ENCODE data around the gene FRMD4A.
"Not testable (repeated sequence)": the region's sequence is repeated elsewhere in the genome, so short reads cannot be mapped to it uniquely, and the experiment has no call there.

FRMD4A gene

GRCh38 chr10:14253711-14254110 lies 77.0 kb downstream of the FRMD4A start:
- Mint-ChIP-seq H3K9me3 (no peaks in the 10 kb centered on the region), H3K27ac (no peak overlapping the region), H3K4me1 (ENCODE audit: low read depth) (no peaks in the 10 kb centered on the region), H3K36me3 (ENCODE audit: low read depth) (no peaks in the 10 kb centered on the region), H3K4me3 (no peak overlapping the region), H3K27me3 (peaks cover 5% of the 10 kb centered on the region)
- intact Hi-C loops (cut with micrococcal nuclease), result no loop called here

DNA sequence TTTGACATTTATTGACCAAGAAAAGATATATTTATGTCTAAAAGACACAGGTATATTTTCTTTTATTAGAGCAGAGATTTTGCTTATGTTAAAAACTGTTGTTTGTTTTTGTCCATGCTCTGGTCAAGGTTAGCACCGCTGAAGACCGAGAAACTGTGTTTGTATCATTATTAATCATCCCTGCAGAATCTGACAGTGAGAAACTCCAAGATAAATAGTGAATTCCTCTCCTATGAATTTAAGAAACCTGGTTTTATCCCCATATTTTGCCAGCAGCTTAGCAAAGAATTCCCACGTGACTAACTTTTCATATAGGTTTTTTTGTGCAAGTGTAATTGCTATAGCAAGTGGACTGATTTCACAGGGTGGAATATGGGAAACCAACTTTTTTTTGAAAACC lies 77.6 kb downstream of the FRMD4A start:
- Mint-ChIP-seq H3K9me3 (no peaks in the 10 kb centered on the region), H3K27ac (no peak overlapping the region), H3K4me3 (no peak overlapping the region), H3K4me1 (ENCODE audit: low read depth) (no peaks in the 10 kb centered on the region), H3K36me3 (ENCODE audit: low read depth) (no peaks in the 10 kb centered on the region), H3K27me3 (peaks cover 5% of the 10 kb centered on the region)
- intact Hi-C loops (cut with micrococcal nuclease), result no loop called here

DNA sequence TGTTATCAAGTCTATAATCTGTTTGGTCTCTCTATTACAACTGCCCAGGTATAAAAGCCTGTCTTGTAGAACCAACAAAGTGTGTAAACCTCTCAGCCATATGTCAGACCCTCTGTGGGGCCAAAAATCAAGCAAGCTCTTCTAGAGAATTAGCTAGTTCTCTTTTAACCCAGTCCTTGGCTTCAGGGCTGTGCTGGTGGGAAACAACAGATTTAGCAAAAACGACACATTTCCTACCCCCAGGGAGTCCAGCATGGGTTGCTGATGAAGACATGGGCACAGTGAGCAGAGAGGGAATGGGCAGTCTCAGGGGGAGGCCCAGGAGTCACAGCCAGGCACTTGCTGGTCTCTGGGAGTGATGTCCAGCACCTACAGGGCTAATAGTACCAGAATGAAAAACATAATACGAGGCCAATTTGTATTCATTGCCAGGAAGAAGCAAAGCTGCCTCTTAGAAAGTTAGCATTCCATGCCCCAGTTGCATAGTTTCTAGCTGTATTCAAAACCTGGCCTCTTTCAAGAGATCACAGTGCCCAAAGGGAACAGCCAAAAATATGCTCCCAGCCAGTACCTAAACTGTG lies 80.1 kb downstream of the FRMD4A start:
- H3K36me3 Mint-ChIP-seq (ENCODE audit: low read depth), result no peaks in the 10 kb centered on the region
- H3K4me3 Mint-ChIP-seq, result no peak overlapping the region
- H3K4me1 Mint-ChIP-seq (ENCODE audit: low read depth), result no peaks in the 10 kb centered on the region
- intact Hi-C loops (cut with micrococcal nuclease), result no loop called here
- peaks cover 1% of the 10 kb centered on the region for H3K27me3 Mint-ChIP-seq
- H3K9me3 Mint-ChIP-seq, result no peaks in the 10 kb centered on the region
- no peak overlapping the region for H3K27ac Mint-ChIP-seq

- intact Hi-C loops (cut with micrococcal nuclease), result no loop called here
- H3K27ac Mint-ChIP-seq, result no peak overlapping the region
These were observed 83.2 kb downstream of the FRMD4A start for GRCh38 chr10:14247377-14248116.

DNA sequence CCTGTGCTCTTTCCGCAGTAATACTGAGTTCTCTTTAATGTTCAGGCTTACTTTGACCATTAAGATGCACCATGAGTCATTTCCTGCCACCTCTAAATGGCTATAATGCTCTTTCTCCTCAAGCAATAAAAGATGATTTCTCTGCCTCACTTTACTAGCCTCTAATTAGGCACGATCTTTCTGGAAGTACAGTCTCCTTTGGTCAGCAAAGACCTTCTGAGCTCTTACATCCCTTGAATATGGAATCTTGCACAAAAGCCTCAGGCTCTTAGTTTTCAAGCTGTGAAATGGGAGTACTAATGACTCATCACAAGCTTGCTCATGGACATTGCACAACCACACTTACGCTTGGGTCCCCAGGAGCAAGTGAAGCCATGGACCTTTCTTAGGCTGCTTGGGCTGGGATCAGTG lies 85.9 kb downstream of the FRMD4A start:
- no peak overlapping the region for H3K4me3 Mint-ChIP-seq
- peaks cover 14% of the 10 kb centered on the region for H3K9me3 Mint-ChIP-seq
- peaks cover 2% of the 10 kb centered on the region for H3K27me3 Mint-ChIP-seq
- no peak overlapping the region for H3K27ac Mint-ChIP-seq
- intact Hi-C loops (cut with micrococcal nuclease), result no loop called here
- H3K4me1 Mint-ChIP-seq (ENCODE audit: low read depth), result no peaks in the 10 kb centered on the region
- no peaks in the 10 kb centered on the region for H3K36me3 Mint-ChIP-seq (ENCODE audit: low read depth)

More at GRCh38 chr10:14247377-14248116, 83.2 kb downstream of the FRMD4A start:
- peaks cover 10% of the 10 kb centered on the region for H3K9me3 Mint-ChIP-seq
- no peaks in the 10 kb centered on the region for H3K27me3 Mint-ChIP-seq
- H3K4me3 Mint-ChIP-seq, result no peak overlapping the region
- no peaks in the 10 kb centered on the region for H3K4me1 Mint-ChIP-seq (ENCODE audit: low read depth)
- no peaks in the 10 kb centered on the region for H3K36me3 Mint-ChIP-seq (ENCODE audit: low read depth)

DNA sequence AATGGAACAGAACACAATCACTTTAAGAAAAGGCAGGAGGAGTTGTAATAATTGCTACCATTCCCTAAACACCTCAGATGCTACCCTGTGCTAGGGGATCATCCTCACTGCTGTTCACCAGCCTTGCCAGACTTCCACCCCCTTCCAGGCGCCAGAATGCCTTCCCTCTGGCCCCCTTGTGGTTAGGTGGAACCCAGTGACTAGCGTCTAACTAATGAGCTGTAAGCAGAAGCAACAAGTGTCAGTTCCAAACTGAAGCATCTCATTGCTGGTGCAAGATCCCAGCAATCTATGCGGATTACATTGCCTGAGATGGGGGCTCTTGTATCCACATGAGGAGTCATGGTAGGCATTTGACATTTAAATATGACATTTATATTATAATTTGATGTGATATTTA lies 86.6 kb downstream of the FRMD4A start:
- Mint-ChIP-seq H3K27me3 (peaks cover 5% of the 10 kb centered on the region), H3K4me1 (ENCODE audit: low read depth) (no peaks in the 10 kb centered on the region), H3K4me3 (no peak overlapping the region)

DNA sequence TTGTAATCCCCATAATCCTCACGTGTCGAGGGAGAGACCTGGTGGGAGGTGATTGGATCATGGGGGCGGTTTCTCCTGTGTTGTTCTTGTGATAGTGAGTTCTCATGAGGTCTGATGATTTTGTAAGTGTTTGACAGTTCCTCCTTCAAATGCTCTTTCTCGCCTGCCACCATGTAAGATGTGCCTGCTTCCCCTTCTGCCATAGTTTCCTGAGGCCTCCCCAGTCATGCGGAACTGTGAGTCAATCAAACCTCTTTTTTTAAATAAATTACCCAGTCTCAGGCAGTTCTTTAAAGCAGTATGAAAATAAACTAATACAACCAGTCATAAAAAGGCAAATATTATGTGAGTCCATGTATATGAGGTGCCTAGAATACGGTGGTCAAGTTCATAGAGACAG lies 87.5 kb downstream of the FRMD4A start:
- no peaks in the 10 kb centered on the region for H3K4me1 Mint-ChIP-seq (ENCODE audit: low read depth)
- H3K9me3 Mint-ChIP-seq, result peaks cover 14% of the 10 kb centered on the region
- no peaks in the 10 kb centered on the region for H3K36me3 Mint-ChIP-seq (ENCODE audit: low read depth)
- intact Hi-C loops (cut with micrococcal nuclease), result no loop called here
- peaks cover 5% of the 10 kb centered on the region for H3K27me3 Mint-ChIP-seq
- no peak overlapping the region for H3K27ac Mint-ChIP-seq
- H3K4me3 Mint-ChIP-seq, result no peak overlapping the region

More for the DNA sequence above, 86.6 kb downstream of the FRMD4A start:
- intact Hi-C loops (cut with micrococcal nuclease), result no loop called here
- peaks cover 14% of the 10 kb centered on the region for H3K9me3 Mint-ChIP-seq
- no peaks in the 10 kb centered on the region for H3K36me3 Mint-ChIP-seq (ENCODE audit: low read depth)
- no peak overlapping the region for H3K27ac Mint-ChIP-seq

- H3K27me3 Mint-ChIP-seq, result peaks cover 5% of the 10 kb centered on the region
- H3K27ac Mint-ChIP-seq, result no peak overlapping the region
- H3K4me3 Mint-ChIP-seq, result no peak overlapping the region
- H3K4me1 Mint-ChIP-seq (ENCODE audit: low read depth), result no peaks in the 10 kb centered on the region
- intact Hi-C loops (cut with micrococcal nuclease), result no loop called here
- peaks cover 14% of the 10 kb centered on the region for H3K9me3 Mint-ChIP-seq
- no peaks in the 10 kb centered on the region for H3K36me3 Mint-ChIP-seq (ENCODE audit: low read depth)
These were observed 89.5 kb downstream of the FRMD4A start for GRCh38 chr10:14241196-14241595.

- Mint-ChIP-seq H3K27me3 (peaks cover 5% of the 10 kb centered on the region), H3K27ac (no peak overlapping the region), H3K36me3 (ENCODE audit: low read depth) (no peaks in the 10 kb centered on the region), H3K4me3 (no peak overlapping the region), H3K9me3 (peaks cover 14% of the 10 kb centered on the region), H3K4me1 (ENCODE audit: low read depth) (no peaks in the 10 kb centered on the region)
- intact Hi-C loops (cut with micrococcal nuclease), result no loop called here
These were observed 90.2 kb downstream of the FRMD4A start for GRCh38 chr10:14240253-14241189.

DNA sequence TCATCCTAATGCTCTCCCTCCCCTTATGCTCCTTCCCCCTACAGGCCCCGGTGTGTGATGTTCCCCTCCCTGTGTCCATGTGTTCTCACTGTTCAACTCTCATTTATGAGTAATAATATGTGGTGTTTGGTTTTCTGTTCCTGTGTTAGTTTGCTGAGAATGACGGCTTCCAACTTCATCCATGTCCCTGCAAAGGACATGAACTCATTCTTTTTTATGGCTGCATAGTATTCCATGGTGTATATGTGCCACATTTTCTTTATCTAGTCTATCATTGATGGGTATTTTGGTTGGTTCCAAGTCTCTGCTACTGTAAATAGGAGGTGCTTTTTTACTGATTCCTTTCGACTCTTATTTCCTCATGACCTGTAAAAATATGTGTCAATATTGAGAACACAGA lies 92.1 kb downstream of the FRMD4A start:
- H3K4me3 Mint-ChIP-seq, result not testable (repeated sequence)

GRCh38 chr10:14236341-14236740 lies 94.4 kb downstream of the FRMD4A start:
- intact Hi-C loops (cut with micrococcal nuclease), result no loop called here
- no peaks in the 10 kb centered on the region for H3K4me1 Mint-ChIP-seq (ENCODE audit: low read depth)
- no peak overlapping the region for H3K27ac Mint-ChIP-seq
- no peaks in the 10 kb centered on the region for H3K9me3 Mint-ChIP-seq
- H3K36me3 Mint-ChIP-seq (ENCODE audit: low read depth), result no peaks in the 10 kb centered on the region
- H3K27me3 Mint-ChIP-seq, result peaks cover 8% of the 10 kb centered on the region
- no peak overlapping the region for H3K4me3 Mint-ChIP-seq

More for the DNA sequence above, 92.1 kb downstream of the FRMD4A start:
- H3K4me1 Mint-ChIP-seq (ENCODE audit: low read depth); H3K27ac Mint-ChIP-seq; H3K36me3 Mint-ChIP-seq (ENCODE audit: low read depth); H3K27me3 Mint-ChIP-seq; intact Hi-C loops (cut with micrococcal nuclease): not testable (repeated sequence)
- peaks cover 14% of the 10 kb centered on the region for H3K9me3 Mint-ChIP-seq

DNA sequence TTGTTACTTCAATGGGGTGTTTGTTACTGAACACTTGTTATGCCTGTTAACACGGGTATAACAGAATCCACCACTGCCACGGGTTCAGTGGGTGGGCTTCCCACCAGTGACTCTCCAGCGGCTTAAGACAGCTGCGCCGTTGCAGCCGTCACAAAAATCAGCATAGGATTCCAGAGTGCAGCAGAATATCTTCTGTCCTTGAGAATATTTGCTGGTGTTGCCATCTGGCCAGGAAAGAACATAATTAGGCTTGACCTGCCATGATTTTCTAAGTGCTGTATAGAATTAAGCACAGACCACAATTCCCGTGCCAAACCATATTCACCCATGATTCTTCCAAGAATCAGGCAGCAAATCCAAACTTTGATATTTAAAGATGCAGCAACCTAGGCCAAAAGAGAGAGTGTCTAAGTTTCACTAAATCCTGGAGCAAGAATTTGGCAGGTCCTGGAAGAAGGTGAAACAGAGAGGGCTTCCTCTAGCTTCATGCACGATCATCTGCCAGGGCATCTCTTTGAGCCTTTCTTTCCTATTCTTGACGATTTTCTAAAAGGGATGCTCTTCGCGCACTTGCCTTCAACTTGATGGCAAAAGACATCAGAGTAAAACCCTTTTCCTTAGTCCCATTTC lies 95.0 kb downstream of the FRMD4A start:
- Mint-ChIP-seq H3K36me3 (ENCODE audit: low read depth) (no peaks in the 10 kb centered on the region), H3K27ac (no peak overlapping the region), H3K4me3 (no peak overlapping the region), H3K4me1 (ENCODE audit: low read depth) (no peaks in the 10 kb centered on the region), H3K9me3 (no peaks in the 10 kb centered on the region), H3K27me3 (peaks cover 8% of the 10 kb centered on the region)
- intact Hi-C loops (cut with micrococcal nuclease), result no loop called here

- Mint-ChIP-seq H3K27me3 (peaks cover 7% of the 10 kb centered on the region), H3K27ac (no peak overlapping the region), H3K9me3 (no peaks in the 10 kb centered on the region), H3K36me3 (ENCODE audit: low read depth) (no peaks in the 10 kb centered on the region), H3K4me3 (no peak overlapping the region), H3K4me1 (ENCODE audit: low read depth) (no peaks in the 10 kb centered on the region)
- intact Hi-C loops (cut with micrococcal nuclease), result no loop called here
These were observed 97.2 kb downstream of the FRMD4A start for GRCh38 chr10:14233566-14233965.

DNA sequence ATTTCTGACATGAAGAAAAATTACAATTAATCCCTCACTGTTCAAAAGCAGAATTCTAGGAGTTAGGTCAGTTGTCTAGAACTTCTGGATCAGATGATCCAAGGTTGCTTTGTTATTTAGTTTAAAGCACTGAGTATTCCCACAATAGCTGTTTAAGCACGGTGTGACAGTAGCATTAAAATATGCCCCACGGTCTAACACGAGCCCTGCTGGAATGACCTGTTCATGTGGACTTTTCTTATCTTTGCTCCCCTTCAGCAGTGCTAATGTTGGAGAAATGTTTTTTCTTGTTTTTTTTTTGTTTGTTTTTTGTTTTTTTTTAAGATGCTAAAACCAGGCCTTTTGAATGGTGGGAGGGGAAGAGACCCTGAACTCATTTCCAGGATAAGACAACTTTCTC lies 101.9 kb downstream of the FRMD4A start:
- H3K27me3 Mint-ChIP-seq; intact Hi-C loops (cut with micrococcal nuclease); H3K27ac Mint-ChIP-seq; H3K36me3 Mint-ChIP-seq (ENCODE audit: low read depth); H3K4me3 Mint-ChIP-seq; H3K9me3 Mint-ChIP-seq; H3K4me1 Mint-ChIP-seq (ENCODE audit: low read depth): not testable (repeated sequence)
